Measurements from ENCODE around the gene STXBP2.

The STXBP2 gene

DNA sequence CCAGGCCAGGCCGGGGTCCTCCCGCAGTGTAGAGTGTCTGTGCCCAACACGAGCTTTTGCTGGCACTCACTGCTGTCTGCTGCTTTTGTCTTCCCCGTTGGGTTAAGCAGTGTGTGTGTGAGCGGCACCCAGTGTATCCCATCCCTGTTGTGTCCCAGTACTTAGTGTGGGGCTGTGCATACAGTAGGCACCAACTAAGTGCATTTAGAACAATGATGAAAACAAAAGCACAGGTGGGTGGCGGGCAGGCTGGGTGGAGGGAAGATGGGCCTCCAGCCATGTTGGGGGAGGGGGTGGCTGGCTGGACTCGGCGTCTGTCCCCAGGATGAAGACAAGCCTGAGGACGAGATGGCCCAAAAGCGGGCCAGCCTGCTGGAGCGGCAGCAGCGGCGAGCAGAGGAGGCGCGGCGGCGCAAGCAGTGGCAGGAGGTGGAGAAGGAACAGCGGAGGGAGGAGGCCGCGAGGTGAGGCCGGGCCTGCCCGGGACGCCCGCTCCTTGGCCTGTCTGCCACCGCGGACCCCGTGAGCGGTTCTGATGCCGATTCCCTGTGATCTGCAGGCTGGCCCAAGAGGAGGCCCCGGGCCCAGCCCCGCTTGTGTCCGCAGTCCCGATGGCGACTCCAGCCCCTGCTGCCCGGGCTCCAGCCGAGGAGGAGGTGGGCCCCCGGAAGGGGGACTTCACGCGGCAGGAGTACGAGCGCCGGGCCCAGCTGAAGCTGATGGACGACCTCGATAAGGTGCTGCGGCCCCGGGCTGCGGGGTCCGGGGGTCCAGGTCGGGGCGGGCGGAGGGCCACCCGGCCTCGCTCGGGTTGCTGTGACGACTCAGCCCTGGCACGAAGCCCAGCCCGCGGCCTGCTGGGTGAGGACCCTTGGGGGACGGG, 21.8 kb upstream of the STXBP2 start:
- no peak for DNase-seq

DNA sequence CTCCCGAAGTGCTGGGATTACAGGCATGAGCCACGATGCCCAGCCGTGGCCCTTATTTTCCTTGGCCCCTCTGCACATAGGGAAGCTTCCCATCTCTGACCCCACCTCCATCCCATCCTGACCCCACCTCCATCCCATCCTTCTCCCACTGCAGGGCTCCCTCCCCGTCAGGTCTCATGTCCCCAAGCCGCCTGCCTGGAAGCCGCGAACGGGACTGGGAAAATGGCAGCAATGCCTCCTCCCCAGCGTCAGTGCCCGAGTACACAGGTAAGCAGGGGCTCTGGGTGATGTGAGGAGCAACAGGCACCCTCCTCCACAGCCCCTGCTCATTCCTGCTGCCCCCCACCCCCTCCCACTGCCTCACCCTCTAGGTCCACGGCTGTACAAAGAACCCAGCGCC, 19.7 kb upstream of the STXBP2 start:
- DNase-seq = no peak

DNA sequence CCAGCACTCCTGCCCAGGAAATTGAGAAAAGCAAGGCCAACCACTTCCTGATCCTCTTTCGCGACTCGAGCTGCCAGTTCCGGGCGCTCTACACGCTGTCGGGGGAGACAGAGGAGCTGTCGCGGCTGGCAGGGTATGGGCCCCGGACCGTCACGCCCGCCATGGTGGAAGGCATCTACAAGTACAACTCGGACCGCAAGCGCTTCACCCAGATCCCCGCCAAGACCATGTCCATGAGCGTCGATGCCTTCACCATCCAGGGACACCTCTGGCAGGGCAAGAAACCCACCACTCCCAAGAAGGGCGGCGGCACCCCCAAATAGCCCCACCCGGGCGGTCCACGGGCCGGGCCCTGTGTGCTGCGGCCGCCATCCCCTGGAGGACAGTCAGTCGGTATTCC, 19.2 kb upstream of the STXBP2 start:
- DNase-seq = no peak

DNA sequence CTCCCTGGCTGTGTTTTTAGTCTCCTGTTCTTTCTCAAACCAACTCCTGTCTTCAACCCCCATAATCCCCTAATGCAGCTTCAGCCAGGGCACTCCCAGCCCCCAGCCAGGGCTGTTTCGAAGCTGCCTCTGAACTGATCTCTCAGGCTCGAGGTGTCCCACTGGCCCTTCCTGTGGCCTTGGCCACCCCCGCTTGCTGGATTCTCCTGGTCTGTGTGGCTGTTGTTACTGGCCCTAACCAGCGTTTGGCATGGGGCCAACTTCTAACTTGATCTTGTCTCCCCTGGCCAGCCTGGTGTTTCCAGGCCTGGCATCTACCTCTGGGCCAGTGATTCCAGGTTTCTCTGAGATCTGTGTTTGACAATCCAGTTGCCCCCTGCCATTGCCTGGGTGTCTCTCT, 18.6 kb upstream of the STXBP2 start:
- no peak for DNase-seq

DNA sequence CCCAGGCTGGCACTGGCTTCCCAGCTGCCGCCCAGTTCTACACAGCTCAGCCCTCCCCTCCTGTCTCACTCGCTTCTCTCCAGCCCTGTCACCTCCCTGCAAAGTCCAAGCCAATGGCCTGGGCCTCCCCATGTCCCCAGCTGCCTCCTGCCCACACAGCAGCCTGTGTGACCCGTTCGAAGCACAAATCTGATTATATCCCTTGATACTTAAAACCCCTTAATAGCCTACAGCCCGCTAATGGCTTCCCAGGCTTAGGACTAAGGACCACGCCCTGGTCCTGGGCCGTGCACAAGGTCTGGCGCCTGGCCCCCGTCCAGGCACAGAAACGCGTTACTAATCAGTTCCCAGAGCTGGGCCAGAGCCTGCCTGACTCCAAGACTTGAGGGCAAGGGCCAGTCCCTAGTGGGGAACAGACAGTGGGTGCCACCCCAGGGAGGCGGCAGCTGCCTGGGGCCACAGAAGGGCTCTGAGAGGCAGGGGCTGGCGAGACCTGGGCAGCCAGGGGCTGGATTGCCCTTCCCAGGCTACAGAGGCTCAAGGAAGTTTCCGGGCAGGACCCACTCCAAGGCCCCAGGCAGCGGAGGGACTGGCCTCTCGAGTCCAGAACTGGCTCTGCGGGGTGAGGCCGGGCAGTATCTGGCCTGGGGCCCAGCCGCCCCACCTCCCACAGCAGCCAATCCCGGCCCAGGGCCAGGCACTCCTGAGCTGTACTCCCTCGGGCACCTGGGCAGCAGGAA, 18.0 kb upstream of the STXBP2 start:
- no peak for DNase-seq

DNA sequence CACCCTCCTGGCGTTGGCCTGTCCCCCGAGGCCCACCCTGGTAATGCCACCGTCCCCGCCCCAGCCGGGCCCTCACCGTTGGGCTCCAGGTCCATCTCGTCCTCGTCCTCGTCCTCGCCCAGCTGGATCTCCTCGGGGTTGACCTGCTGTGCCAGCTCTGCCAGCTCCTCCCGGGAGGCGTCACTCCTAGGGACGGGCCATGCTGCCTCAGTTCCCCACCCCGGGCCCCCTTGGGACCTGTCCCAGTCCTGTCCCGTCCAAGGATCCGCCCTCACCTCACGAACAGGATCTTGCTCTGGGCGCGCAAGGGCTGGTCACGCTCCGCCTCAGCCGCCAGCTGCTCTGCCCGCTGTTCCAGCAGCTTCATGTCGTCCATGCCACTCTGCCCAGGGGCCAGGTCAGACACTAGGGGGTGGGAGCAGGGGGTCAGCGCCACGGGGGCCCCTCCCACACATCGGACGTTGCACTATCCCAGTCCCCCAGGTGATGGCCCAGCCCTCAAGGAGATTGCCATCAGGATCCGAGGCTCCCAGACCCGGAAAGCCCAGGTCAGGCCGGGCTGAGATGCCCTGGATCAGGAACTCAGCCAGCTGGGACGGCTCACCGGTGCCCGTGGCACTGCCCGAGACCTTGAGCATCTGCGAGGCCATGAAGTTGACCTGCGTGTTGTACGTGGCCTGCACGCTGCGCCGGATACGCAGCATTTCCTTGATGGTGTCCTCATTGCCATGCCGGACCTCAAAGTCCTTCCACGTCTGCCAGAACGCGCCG, 17.1 kb upstream of the STXBP2 start:
- no peak for DNase-seq

DNA sequence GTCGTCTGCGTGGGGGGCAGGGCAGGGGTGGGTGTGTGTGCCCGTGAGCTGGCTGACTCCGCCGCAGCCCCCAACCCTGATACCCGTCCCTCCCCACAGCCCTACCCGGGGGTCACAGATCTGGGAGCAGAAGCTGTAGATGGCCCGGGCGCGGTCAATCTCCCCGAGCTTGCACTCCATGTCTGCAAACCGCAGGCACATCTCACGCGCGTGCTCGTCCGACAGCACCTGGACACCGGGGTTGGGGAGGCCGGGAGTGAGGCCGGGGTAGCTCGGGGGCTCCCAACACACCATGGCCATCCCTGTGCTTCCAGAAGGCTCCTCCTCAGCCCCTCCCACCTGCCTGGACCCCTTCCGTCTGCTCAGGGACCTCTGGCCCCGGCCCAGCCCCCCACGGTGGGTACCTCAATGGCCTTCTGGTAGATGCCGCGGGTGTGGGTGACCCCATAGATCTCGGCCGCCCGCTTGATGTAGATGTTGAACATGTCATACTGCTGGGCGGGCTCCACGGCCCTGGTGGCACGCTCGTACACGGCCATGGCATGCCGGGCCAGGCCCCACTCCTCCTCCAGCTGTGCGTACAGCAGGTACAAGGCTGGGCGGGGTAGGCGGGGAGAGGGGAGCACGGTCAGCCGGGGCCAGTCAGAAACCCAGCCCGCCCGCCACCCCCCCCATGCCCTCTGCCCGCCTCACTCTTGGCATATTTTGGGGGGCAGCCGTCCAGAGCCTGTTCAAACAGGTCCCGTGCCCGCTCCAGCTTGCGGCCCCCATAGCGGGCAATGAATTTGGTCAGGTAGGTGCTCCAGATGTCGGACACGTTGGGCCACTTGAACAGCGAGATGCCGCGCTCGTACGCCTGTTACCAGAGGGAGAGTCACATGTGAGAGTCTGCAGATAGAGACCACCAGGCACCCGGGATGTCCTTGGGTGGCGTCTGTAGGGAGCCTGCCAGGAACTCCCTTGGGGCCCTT, 16.2 kb upstream of the STXBP2 start:
- no peak for DNase-seq

DNA sequence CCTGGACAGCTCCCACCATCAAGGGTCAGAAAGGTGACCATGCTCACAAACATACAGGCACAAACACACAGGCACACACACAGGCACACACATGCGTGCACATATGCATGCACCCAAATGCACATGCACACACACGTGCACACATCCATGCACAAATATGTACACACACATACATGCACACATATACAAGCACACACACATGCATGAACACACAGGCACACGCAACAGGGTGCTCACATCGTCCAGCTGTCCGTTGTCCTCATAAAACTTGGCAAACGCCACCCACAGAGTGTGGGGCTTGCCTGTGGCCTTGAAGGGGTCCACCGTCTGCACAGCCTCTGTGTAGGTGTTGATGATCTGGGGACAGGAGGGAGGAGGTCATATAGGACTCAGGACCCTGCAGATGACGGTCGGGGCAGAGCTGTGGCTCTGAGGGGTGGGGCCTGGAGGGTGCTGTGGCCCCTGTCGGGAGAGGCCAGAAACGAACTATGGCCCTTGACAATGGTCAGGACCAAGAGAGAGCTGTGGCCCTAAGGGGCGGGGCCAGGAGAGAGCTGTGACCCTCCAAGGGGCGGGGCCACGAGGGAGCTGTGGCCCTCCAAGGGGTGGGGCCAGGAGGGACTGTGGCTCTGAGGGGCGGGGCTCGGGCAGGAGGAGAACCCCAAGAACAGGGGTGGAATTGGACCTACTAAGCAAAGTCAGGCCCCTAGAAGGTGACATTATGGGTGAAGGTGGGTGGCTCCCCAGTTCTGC, 13.8 kb upstream of the STXBP2 start:
- DNase-seq = no peak

DNA sequence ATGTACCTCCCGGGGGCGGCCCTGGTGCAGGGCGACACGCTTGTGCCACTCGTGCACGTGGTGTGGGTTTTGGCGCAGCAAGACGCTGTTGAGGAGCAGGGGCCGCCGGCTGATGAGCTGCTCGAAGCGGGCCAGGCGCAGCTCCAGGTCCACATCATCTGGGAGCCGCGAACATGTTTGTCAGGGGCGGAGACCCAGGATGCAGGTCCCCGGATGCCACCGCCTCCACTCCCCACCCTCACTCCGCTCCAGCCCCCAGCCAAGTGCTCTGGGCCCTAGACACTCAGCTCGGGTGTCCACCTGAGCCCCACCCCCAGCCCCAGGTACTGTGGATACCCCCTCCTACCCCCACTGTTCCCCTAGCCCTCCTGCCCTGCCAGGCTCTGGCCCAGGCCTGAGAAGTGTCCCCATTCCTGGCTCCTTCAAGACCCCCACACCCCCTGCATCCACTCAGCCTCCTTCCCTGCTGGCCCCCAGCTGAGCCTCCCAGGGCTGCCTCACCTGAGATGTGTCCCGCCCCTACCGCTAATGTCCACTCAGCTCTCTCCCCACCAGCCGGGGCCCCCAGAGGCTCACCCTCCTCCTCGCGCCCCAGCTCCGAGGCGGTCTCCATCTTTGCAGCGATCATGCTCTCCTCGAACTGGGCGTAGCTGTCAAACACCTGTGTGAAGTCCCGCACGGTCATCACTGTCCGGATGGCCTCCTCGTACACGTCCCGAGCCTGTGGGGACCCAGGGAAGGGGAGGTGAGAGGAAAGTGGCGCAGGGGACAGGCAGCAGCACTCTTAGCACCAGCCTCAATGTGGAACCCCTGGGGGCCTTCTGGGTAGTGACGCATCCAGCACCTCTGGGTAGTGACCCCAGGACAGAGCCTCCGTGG, 12.9 kb upstream of the STXBP2 start:
- DNase-seq = no peak

DNA sequence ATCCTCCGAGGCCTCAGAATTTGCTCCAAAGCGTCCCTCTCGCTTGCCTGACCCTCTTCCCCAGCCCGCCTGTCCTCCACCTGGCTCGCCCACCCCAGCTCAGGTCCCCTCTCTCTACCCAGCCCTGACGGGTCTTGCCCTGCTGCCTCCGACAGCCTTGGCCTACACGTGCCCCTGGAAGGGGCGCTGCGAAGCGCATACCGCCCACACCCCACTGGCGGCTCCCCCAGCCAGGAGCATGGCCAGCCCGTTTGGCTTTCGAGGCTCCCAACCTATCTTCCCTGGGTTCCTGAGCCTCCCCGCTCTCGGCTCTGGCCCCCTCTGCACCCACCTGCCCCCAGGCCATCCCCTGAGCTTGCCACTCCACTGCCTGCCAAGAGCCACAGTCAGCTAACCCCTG, 12.1 kb upstream of the STXBP2 start:
- no peak for DNase-seq

DNA sequence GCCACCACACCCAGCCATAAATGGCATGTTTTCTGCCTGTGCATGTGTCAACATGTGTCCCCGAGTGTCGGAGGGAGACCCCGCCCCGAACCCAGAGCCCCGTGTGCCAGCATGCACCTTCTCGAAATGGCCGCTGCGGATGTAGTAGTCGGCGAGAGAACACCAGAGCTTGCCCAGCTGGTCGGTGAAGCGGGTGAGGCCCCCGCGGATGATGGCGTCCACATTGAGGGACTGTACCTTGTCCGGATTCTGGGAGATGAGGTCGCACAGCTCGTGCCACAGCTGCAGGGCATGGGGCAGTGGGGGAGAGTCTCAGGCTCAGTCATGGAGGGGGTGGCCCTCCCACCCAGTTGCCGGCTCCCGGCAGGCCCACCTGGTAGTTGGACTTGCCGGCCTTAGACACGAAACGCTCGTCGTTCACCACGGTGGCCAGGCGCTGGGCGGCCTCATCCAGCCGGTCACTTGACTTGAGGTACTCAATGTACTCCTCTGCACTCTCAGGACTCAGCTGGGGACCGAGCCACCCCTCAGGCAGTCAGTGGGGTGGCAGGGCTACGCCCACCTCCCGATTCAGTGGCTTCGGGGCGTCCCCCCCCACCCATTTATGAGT, 11.0 kb upstream of the STXBP2 start:
- no peak for DNase-seq

DNA sequence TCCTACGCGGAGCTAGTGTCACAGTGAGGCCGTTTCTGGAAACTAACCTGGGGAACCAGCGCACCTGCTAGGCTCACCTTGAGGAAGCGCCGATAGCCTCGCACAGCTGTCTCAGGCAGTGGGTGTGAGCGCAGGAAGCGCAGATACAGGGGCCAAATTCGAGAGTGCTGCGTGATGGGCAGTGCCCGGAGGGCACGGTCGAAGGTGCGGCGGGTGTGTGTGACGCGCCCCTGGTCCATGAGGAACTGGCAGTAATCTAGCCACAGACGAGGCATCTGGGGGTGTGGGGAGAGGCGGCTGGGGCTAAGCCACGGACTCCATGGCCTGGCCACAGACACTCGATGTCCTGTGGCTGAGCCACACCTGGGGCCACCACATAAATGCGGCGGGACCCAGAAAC, 9.7 kb upstream of the STXBP2 start:
- no peak for DNase-seq

DNA sequence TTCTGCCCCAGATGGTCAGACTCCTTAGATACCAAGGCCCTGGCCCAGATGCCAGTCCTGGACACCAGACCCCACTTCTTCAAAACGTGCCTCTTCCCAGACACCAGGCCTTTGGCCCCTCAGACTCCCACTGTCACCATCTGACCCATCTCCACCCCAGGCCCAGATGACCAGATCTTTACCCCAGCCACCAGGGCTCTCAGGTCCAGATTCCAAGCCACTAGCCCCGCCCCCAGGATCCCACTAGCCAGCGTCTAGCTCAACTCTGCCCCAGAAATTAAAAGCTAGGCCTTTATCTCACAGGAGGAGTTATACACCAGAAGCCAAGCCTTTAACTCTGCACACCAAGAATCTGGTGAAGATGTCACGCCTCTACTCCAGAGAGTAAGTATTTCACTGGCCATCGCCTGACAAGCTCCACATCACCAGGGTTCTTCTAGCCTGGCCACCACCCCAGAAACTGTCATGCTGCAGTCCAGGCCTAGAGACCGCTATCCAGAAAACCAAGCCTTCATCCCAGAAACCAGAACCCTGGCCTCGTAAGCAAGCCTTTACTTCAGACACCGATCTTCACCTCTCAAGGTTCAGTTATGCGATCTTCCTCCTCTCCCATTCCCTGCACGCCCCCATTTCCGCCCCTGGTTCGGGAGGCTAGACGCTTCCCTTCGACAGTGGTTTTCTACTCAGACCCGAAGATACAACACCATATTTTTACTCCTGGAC, 8.2 kb upstream of the STXBP2 start:
- no peak for DNase-seq

DNA sequence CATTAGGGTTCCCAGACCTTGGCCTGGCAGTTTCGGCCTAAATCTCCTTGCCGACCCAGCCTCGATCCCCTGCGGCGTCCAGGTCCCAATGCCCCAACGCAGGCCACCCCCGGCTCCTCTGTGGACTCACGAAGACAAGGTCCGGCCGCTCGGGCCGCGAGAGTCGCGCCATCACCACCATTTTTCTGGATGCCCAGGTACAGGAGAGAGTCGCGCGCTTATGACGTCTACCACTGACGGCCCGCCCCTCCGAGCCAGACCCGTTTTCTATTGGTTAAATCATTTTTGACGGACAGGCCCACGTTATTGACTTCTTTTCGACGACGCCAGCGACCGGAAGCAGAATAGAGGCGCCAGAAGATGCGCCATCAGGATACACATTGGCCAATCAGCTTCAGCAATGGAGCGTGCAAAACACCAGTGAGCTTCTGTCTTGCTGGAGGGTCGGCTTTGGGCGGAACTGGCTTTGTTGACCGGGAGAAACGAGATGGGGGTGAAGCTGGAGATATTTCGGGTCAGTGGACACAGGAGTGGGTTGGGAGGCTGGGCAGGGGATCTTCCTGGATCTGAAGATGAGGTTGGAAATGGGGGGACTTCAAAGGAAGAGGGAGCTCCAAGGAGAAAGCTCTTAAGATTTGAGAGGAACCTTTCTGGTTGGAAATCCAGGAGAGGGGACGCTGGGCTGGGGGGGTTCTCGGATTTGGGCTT, 7.4 kb upstream of the STXBP2 start, which contains the start of the genes PET100 and XAB2:
Gene PET100 (plus strand): TSS at position 447 of the 708 bp plus-strand sequence. CDS start 41 bp downstream, at position 488.
Gene XAB2 (minus strand): TSS at position 199 of the 708 bp plus-strand sequence. CDS start 18 bp downstream, at position 181.
- DNase-seq = peak; percentile 96

DNA sequence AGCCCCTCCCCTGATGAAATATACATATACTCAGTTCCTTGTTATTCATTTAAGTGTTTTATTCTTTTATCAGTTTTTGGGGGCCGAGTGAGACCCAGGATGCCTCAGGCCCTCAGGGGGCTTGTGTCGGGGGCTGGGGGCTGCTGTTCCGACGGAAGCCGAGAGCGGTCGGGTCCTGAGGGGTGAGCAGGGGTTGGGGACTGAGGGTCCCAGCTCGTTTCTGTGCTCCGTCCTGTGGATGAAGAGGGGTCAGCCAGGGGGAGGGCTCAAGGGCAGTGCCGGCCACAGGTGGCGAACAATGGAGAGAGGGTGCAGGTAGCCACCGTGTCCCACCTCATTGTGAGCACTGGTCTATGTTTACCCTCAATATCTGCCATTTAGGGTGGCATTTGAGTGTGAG, 5.3 kb upstream of the STXBP2 start:
- no peak for DNase-seq

DNA sequence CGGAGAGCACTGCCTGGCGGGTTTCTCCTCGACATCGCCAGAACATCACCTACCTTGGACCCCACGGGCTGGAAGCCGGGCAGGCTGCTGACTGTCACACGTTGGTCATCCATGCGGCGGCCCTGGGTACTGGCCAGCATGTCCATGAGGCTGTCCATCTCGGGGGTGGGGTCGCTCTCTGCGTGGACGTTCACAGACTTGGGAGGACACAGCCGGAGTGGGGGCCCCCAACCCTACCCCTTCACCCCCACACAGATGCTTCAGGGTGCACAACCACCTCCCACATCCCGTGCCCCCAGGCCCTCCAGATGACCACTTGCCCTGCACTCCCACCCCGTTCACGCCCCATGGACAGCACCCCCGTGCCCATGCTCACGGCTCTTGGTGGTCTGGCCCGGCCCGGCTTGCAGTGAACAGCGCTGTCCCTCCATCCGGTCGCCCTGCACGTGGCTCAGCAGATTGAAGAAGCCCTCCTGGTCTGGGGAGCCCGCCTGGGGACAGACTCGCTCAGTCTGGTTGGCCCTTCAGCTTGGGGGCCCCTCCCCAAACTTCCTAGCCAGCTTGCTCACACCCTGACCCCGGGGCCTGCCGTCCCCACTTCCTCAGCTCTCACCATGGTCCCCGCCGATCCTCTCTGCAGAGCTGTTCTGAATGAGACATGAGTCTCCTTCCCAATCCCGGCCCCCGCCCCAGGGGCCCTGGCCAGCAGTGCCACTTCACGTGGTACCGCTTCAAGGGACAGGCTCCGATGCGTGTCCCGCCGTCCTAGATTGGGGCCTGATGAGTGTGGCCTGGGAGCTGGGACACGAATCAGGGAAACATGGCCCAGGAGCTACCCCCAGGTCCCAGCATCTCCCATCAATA, 4.3 kb upstream of the STXBP2 start:
- DNase-seq = no peak

DNA sequence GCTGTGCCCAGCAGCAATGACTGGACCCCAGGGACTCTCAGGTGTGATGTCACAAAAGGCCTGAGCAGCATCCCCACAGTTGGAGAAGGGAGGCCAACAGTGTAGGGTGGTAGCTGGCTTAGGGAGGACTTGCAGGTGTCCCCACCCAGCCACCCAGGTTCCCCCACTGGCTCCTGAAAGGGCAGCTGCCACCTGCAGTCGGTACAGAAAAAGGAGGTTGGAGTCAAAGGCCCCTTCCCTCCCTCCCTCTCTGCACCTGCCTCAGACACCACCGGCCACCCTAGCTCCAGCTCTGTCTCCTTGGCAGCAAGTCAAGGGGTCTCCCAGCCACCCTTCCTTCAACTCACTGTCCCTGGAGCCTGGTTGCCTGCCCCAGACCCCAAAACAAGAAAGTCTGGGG, 3.2 kb upstream of the STXBP2 start, which contains the start of gene PCP2:
Gene PCP2 (minus strand): TSS at position 22 of the 400 bp plus-strand sequence. CDS start 262 bp downstream, outside the sequence.
- DNase-seq = no peak

All from stimulated activated CD4-positive, alpha-beta T cell treated with anti-CD3 and anti-CD28 coated beads, Interleukin-4, amount 100 ng/mL, for 24 hours (primary cell).